Ishikawa (cell line): ENCODE results near the gene TACC2.

Experiments
- CEBPB ChIP-seq: IDR thresholded peaks from 2 replicates; pipeline ENCODE4 v1.6.1; 2012
- CREB1 ChIP-seq: IDR thresholded peaks from 2 replicates; pipeline ENCODE4 v1.6.1; 2012; ENCODE audit warnings: low read depth
- EGR1 ChIP-seq: IDR thresholded peaks from 2 replicates; pipeline ENCODE4 v1.6.1; 2012
- EP300 ChIP-seq: IDR thresholded peaks from 2 replicates; pipeline ENCODE4 v1.6.1; 2012; ENCODE audit warnings: borderline replicate concordance
- FOXM1 ChIP-seq: IDR thresholded peaks from 2 replicates; pipeline ENCODE4 v1.6.1; 2012; ENCODE audit warnings: low read depth, borderline replicate concordance
- NFIC ChIP-seq: IDR thresholded peaks from 2 replicates; pipeline ENCODE4 v1.6.1; 2012
- RAD21 ChIP-seq: IDR thresholded peaks from 2 replicates; pipeline ENCODE4 v1.6.1; 2012; ENCODE audit warnings: low read depth
- TAF1 ChIP-seq: IDR thresholded peaks from 2 replicates; pipeline ENCODE4 v1.6.1; 2012; ENCODE audit warnings: low read depth, mild to moderate bottlenecking
- TCF12 ChIP-seq: IDR thresholded peaks from 2 replicates; pipeline ENCODE4 v1.6.1; 2012; ENCODE audit warnings: low read depth
- TEAD4 ChIP-seq: IDR thresholded peaks from 2 replicates; pipeline ENCODE4 v1.6.1; 2012
- YY1 ChIP-seq: IDR thresholded peaks from 2 replicates; pipeline ENCODE4 v1.6.1; 2012; ENCODE audit warnings: low read depth
- ZBTB7A ChIP-seq: IDR thresholded peaks from 2 replicates; pipeline ENCODE4 v1.6.1; 2012; ENCODE audit warnings: low read depth
- TF ChIP-seq, protein P1 (sequence below): IDR thresholded peaks from 2 replicates; pipeline ENCODE4 v1.6.1; 2012
- TF ChIP-seq, protein P2 (sequence below): IDR thresholded peaks from 2 replicates; pipeline ENCODE4 v1.6.1; 2012
- TF ChIP-seq, protein P3 (sequence below): IDR thresholded peaks from 2 replicates; pipeline ENCODE4 v1.6.1; 2012; ENCODE audit warnings: low read depth, mild to moderate bottlenecking

Gene TACC2

DNA sequence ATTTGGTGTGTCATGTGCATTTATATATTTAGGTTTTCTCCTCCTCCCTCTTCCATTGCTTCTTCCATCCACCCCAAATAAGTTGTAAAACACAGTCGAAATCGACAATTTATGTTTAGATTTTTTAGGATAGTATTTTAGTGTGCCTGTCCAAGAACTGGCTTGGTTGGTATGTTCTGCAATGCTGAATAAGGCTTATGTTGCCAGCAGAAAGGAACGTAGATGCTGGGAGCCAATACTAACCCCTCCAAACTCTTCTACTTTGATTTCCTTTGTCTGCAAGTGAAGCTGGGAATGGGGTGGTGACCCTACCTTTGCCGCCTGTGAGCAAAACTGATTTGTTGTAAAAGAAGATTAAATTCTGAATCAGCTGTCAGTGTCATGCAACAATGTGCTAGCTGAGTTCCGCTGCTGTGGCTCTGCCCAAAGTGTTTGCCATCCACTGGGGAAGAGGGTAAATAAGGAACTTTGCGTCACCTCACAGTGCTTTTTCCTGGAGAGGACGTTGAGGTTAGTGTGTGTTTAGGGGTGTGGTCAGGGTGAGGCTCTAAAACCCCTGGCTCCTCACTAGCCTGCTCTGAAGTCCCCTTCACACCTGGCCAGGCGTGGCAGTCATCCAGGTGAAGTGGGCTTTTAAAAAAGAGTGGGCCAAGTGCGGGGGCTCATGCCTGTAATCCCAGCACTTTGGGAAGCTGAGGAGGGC, 44.4 kb downstream of the TACC2 start:
- no peak for TF ChIP-seq ZBTB7A
- TF ChIP-seq, protein P1, sequence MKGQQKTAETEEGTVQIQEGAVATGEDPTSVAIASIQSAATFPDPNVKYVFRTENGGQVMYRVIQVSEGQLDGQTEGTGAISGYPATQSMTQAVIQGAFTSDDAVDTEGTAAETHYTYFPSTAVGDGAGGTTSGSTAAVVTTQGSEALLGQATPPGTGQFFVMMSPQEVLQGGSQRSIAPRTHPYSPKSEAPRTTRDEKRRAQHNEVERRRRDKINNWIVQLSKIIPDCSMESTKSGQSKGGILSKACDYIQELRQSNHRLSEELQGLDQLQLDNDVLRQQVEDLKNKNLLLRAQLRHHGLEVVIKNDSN = no peak
- no peak for TF ChIP-seq TCF12
- TF ChIP-seq, protein P2, sequence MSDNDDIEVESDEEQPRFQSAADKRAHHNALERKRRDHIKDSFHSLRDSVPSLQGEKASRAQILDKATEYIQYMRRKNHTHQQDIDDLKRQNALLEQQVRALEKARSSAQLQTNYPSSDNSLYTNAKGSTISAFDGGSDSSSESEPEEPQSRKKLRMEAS = no peak
- no peak for TF ChIP-seq EGR1
- TF ChIP-seq FOXM1 = no peak
- no peak for TF ChIP-seq RAD21
- no peak for TF ChIP-seq CEBPB
- no peak for TF ChIP-seq CREB1
- TF ChIP-seq EP300 = no peak
- no peak for TF ChIP-seq TAF1
- no peak for TF ChIP-seq TEAD4
- TF ChIP-seq, protein P3, sequence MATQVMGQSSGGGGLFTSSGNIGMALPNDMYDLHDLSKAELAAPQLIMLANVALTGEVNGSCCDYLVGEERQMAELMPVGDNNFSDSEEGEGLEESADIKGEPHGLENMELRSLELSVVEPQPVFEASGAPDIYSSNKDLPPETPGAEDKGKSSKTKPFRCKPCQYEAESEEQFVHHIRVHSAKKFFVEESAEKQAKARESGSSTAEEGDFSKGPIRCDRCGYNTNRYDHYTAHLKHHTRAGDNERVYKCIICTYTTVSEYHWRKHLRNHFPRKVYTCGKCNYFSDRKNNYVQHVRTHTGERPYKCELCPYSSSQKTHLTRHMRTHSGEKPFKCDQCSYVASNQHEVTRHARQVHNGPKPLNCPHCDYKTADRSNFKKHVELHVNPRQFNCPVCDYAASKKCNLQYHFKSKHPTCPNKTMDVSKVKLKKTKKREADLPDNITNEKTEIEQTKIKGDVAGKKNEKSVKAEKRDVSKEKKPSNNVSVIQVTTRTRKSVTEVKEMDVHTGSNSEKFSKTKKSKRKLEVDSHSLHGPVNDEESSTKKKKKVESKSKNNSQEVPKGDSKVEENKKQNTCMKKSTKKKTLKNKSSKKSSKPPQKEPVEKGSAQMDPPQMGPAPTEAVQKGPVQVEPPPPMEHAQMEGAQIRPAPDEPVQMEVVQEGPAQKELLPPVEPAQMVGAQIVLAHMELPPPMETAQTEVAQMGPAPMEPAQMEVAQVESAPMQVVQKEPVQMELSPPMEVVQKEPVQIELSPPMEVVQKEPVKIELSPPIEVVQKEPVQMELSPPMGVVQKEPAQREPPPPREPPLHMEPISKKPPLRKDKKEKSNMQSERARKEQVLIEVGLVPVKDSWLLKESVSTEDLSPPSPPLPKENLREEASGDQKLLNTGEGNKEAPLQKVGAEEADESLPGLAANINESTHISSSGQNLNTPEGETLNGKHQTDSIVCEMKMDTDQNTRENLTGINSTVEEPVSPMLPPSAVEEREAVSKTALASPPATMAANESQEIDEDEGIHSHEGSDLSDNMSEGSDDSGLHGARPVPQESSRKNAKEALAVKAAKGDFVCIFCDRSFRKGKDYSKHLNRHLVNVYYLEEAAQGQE = no peak
- TF ChIP-seq YY1 = no peak

DNA sequence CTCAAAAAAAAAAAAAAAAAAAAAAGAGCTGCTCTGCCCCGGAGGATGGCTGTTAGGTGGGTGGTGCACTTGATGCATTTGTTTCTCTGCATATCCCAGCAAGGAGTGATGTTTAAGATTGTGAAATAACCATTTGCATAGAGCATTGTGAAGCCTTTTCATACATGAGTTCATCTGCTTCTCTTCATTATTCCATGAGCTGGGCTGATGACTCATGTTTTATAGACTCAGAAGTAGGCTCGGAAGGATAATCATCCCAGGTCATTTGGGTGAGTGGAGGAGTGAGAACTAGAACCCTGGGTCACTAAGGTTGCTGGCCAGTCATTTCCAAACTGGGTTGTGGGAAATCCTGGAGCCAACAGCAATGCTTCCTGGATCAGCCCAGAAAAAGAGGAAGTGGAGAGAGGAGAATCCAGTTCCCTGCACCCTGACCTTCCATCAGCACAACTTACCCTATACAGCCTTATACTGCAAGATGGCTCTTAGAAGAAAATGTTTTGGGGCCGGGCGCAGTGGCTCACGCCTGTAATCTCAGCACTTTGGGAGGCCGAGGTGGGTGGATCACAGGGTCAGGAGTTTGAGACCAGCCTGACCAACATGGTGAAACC, 45.3 kb downstream of the TACC2 start:
- peak; percentile 73 for TF ChIP-seq CEBPB
- TF ChIP-seq, protein P3 = no peak
- TF ChIP-seq TCF12 = no peak
- TF ChIP-seq EP300 = no peak

DNA sequence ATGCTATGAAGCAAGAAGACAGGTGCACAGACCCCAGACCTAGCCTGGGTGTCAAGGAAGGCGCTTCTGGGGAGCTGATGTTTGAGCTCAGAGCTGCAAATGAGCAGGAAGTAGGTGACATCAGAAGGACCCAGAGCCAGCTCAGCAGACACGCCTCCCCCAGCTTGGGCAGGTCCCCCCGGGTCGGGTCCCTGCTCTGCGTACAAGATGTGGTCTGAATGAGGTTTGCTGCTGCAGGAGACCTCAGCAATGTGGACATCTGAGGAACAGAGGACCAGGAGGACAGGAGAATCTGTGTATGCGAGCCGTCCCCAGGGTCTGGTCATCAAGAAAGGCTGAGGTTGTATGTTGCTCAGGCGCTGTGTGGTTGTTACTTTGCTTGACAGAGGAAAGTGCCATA, 51.8 kb downstream of the TACC2 start:
- TF ChIP-seq CEBPB (no peak), TAF1 (no peak), CREB1 (no peak), TCF12 (no peak), TEAD4 (no peak), ZBTB7A (no peak), EGR1 (no peak), NFIC (no peak), YY1 (no peak), RAD21 (no peak)

DNA sequence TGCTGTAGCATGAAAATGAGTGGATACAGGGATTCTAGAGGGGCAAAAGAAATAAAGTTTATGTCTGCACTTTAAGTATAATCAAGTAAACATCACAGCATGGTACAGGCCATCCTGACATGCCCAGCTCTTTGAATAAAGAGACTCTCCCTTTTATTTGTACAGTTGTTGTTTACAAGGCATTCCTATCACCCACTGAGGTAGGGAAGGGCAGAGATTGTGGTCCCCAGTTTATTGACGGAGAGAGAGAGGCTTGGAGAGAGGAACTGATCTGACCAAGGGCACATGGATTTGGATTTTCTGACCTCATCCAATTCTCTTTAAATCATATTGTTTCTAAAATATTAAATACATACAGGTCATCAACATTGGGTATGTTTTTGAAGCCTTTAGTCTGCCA, 53.9 kb downstream of the TACC2 start:
- TF ChIP-seq CREB1 (no peak), RAD21 (no peak), NFIC (no peak), EP300 (no peak), EGR1 (no peak), CEBPB (no peak), TCF12 (no peak), ZBTB7A (no peak), YY1 (no peak), TAF1 (no peak), FOXM1 (no peak), TEAD4 (no peak)
- TF ChIP-seq, protein P2 = no peak
- TF ChIP-seq, protein P1 = no peak
- TF ChIP-seq, protein P3 = no peak
